EH (cell line): ENCODE data around the gene CEP72.
"Not testable (repeated sequence)": the region's sequence is repeated elsewhere in the genome, so short reads cannot be mapped to it uniquely, and the experiment has no call there.

Experiments used
- DNase-seq: peaks from one replicate; pipeline ENCODE4 v3.0.0-alpha.2; 2015; ENCODE audit warnings: low read depth

The CEP72 gene

DNA sequence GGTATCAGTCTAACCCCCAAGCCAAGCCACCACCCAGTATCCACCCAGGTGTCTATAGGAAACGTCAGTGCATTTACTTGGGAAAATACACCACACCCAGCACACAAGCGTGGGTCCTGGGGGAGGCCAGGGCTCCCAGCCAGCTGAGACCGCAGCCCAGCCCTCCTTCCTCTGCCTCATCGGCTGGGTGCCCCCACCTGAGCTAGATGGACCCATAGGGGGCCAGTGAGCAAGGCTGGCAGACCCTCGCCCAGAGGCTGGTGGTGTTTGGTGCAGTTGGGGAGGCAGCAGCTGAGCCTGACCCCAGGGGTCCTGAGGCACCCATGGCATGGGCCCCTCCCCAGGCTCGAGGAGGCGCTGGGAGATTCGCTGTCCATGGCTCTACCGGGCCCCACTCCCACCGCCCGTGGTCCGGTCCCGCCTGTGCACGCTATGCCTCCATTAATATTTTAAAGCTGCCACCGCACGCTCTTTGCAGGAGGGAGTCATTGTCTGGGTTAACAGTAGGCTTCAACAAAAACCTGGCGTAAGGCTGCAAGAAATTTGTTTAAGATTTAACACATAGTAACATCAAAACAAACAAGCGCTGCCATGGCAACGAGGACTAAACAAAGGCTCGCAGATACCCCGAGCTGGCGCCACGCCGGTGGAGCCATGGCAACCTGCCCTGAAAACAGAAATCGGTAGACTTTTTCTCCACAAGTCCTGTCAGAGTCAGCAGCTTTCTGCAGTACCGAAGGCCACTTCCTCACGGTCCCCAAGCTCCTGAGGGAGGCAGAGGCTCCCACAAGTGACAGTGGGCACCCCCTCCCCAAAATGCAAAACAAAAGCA is 60.4 kb downstream of the CEP72 start:
- peak; percentile 75 for DNase-seq

DNA sequence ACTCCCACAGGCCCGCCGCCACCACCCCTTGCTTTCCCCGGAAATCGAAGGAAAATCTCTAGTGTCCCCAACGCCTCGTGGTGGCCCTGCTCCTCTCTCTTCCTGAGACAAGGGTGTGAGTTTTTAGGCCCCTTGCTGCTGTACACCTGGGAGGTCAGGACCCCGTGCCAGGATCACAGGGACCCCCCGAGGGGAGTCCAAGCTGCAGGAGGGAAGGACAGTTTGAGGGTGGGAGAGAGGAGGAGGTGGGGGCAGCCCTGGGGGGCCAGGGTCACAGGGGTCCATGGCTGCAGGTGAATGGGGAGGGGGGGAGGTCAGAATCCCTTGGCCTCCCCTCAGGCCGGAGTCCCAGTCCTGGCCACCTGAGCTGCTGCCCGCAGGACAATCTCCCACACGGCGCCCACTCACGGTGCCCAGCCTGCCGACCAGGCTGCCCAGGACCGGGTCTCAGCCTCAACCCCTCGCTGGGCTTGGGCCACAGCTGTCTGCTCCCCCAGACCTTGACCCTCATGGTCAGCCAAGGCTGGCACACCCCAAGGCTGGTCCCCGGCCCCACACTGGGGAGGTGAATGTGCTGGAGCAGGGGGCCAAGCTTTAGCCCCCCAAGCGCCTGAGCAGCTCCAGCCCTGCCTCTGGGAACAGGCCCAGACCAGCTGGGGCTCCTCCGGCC is 61.2 kb downstream of the CEP72 start:
- no peak for DNase-seq

DNA sequence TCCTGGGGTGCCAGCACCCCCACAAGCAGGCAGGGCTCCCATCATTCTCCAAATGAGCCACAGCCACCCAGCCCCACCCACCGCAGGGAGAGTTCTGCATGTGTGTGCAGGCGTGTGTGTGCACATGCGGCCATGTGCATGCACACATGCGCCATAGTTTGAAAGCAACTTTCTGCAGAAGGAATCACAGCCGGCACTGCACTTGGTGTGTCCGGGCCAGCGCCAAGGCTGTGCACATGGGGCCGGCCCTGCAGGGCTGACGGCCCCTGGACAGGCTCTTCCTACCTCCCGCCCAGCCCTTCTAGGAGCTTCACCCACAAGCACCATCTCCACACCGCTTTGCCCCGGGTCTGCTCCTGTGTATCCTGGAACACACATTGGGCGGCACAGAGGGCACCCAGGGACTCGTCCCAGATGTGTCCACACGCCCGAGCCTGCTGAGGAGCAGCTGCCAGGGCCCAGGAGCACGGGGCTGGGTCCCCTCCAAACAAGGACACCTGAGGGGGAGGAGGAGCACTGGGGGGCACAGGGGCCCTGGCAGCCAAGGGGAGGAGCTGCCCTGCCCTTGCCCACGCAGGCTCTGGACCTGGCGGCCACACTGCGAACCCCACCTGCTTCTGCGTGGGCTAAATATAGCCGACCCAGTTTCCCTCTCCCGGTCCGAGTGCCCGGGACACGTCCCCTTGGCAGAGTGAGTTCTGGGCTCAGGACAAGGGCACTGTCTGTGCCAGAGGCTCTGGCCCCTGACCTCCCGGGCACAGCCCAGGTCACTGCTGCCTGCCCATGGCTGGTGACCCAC is 61.9 kb downstream of the CEP72 start:
- no peak for DNase-seq

DNA sequence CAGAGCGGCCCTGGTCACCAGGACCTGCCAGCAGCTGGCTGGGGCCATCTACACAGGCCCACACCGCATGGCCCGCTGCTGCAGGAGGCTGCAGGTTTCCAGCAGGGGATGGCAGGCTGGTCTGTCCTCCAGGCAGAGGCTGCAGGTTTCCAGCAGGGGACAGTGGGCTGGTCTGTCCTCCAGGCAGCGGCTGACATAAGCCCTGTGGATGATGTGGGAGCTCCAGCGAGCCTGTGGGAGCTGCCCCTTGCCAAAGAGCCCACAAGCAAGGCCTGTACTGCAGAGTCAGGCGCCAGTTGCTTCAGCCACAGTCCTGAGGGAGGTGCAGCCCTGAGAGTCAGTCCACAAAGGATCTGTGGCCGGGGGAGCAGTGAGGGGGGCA is 62.5 kb downstream of the CEP72 start:
- DNase-seq, result no peak

DNA sequence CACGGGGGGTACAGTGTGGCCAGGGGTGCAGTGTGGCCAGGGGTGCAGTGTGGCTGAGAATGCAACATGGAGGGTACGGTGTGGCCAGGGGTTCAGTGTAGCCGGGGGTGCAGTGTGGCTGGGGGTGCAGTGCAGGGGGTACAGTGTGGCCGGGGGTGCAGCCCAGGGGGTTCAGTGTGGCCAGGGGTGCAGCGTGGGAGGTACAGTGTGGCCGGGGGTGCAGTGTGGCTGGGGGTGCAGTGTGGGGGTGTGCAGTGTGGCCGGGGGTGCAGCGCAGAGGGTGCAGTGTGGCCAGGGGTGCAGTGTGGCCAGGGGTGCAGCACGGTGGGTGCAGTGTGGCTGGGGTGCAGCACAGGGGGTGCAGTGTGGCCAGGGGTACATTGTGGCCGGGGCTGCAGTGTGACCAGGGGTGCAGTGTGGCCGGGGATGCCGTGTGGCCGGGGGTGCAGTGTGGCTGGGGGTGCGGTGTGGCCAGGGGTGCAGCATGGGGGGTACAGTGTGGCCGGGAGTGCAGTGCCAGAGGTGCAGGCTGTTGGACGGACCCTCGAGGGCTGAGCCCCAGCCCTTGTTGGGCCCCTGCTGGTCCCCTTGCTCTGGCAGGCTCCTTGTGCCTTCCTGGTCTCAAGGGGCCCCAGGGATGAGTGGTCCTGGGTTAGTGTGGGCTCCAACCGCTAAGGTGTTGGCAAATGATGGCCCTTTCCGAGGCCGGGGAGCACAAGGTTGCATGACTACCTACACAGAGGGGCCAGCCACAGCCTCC is 63.2 kb downstream of the CEP72 start:
- DNase-seq, result no peak

DNA sequence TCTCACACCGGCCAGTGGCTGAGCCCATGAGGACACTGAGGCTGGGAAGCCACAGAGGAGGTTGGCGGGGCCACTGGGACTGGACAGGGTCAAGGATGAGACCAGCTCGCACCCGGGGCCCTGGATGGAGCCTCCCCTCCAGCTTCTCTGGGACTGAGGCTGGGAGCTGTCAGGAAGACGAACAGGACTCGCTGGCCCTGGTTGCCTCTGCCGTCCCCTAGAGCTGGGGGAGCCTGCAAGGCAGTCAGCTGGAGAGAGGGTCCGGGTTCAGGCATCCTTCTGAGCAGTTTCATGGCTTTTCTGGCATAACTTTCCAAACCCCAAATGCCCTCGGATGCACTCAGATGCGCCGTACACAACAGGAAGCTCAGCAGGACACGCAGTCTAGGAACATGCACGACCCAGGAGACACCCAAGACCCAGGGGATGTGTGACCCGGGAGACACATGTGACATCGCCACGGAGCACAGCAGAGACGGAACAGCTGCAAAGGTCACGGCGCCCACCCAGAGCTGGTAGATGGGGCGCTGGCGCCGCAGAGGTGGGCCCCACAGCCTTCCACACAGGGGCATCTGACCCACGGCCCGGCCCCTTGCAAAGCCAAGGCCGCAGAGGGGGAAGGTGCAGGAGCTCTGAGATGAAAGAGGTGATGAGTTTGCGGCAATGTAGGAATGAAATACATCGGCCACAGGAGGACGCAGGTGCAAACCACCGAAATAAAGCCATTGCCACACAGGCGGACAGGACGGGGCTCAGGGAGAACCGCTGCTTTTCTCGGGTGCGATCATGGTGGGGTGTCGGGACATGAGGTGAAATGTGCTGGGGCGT is 63.9 kb downstream of the CEP72 start:
- no peak for DNase-seq

DNA sequence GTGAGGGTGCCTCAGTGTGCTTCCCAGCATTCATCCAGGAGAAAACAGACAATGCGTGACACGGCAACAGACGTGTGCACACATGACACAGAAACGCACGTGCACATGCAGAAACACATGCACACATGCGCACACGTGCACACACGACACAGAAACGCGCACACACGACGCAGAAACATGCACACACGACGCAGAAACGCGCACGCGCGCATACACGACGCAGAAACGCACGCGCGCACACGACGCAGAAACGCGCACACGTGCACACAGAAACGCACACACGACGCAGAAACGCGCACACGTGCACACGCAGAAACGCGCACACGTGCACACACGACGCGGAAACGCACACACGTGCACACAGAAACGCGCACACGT is 64.5 kb downstream of the CEP72 start:
- DNase-seq, result no peak

DNA sequence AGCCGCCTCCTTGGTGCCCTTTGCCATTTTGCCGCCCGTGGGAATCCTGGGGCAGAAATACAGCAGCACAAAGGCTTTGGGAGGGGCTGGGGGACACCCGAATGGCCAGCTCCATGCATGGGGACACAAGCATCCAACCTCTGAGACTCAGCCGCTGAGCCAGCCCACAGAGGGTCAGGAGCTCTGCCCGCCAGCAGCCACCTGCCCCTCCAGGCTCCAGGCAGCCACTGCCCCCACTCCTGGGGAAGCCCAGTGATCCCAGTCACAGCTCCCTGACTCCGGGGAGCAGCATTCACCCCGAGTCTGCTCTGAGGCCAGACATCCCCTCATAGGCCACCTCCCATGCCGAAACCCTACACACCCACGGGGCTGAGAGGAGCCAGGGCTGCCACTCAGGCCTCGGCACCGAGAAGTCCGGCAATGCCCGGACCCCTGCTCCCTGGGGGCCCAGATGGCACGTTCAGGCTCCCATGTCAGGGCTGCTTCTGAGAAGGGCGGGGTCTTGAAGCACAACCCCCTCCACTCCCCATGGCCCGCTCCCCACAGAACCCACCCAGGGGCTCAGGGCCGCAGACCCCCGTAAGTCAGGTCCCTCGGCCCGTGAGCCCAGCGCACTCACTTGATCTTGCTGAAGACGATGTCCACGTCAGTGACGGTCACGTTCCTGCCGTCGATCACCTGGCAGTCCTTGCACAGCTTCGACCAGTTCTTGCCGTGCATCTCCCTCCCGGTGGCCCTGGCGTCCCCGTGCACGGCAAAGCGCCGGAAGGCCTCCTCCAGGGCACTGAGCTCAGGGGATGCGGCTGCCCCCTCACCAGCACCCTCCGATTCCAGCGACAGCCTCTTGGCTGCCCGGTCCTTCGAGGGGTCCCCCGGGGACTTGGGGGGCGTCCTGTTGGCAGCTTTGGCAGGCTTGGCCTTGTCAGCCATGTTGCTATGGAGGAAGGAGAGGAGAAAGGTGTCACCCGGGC is 65.3 kb downstream of the CEP72 start:
- no peak for DNase-seq

DNA sequence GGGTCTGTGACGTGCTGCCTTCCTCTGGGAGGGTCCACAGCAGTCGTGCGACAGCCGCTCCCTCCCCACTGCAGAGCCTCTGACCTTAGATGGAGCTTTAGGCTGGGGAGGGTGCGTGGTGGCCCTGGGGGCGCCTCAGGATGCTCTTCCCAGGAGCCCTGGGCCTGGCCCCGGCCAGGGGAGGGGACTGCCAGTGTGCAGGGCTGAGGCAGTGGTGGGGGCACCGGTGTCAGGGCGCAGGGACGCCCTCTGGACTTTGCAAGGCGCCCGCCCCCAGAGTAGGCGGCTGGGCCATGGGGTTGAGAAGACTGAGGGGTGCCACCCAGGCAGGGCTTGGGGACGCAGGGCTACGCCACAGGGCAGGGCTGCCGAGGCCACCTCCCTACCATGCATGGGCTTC is 66.4 kb downstream of the CEP72 start:
- not testable (repeated sequence) for DNase-seq

DNA sequence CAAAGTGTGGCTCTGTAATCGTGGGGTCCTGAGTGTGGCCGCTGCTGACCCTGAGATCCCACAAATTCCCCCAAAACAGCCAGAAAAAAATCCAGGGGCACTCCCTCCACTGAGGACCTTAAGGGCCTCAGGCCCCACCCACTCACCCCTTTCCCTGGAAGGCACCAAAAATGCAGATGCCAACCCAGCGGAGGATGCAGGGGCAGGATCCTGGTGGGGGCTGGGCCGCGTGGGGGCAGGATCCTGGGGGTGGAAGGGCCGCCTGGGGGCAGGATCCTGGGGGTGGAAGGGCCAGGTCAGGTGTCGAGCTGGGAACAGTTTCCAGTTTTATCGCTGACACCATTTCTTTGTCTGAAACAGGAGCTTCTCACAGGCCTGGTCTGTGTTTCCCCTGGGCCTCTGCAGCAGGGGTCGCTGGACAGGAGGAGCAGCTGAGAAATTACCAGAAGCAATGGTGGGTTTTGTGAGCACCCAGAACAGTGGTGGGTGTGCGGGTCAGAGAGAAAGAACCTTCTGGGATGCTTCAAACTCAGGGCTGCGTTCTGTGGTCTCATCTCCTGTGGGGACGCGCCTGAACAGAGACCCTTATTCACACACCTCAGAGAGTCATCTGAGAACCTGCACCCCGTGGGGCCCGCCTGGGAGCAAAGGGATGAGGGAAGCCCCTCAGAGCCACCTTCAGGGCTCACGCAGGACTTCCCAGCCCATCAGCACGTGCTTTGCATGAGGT is 67.2 kb downstream of the CEP72 start:
- DNase-seq, result not testable (repeated sequence)

DNA sequence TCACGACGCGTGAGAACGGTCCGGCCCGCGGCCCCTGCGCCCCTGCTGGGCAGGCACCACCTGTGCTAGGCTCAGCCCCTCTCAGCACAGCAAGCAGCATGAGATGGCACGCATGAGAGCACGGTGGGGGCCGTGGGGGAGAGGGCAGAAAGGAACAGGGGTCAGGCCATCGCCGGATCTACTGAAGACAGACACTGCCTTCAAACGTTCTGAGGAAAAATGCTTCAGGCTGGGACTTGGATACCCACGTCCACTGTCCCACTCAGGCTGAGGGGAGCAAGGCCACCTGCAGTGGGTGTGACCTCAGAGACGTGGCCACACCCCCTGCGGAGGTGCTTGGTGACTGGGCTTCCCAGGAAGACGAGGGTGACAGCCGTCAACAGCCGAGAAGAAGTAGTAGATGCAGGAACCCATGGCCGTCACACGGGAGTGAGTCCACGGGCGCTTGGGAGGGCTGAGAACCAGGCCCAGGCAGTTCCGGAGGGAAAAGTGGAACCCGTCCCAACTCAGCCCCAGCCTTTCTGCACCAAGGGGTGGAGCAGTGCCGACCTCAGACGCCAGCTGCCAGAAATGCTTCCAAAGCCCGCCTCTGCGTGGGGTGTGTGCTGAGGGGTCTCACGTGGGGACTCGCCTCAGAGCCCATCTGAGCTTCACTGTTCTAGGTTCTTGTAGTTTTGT is 68.1 kb downstream of the CEP72 start:
- DNase-seq, result not testable (repeated sequence)

DNA sequence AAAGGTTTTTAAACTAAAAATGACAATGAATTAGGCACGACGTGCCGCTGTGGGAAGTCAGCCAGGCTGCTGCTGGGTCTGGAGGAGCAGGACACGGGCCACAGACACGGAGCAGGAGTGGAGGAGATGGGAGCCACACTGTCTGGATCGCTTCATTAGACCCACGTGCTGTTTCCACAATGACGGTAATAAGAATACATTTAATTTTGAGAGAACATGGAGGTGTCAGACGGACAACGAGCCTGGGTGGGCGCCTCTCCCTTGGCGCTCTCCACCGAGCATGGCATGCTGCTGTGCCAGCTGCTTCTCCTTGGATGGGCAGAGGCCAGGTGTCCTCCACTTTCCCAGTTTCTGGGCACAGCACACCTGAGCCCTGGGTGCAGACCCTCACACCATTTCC is 68.7 kb downstream of the CEP72 start:
- DNase-seq, result not testable (repeated sequence)

DNA sequence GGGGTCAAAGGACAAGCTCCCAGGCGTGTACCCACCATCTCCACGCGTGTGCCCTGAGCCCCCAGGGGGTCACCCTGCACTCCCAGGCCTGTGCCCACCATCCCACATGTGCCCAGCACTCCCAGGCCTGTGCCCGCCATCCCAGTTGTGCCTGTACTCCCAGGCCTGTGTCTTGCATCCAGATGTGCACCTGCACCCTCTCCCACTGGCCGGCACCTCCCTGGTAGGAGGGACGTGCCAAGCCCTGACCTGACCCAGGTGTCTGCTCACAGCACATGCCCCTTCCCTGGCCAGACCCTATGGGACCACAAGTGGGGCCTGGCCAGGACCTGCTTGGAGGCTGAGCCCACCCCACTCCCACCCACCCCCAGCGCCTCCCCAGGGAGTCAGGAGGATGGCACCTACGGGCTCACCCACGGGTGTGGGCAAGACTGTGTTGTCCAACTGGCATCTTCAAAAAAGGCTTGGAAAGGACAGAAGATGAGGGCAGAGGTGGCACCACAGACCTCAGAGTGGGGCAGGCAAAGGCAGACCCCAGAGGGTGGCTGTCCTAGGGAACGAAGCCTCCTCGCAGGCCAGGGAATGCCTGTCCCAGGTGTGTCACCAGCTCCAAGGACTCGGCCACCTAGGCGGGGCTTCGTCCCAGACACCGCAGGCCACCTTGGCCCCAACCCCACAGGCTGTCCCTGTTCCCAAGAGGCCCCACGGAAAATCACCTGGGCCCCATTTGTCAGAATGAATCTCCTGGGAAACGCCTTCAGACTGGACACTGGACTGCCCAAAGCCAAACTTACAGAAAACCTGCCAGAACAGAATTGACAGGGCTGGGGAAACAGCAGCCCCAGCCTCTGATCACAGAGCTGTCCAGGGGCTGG is 69.4 kb downstream of the CEP72 start:
- DNase-seq, result not testable (repeated sequence)

DNA sequence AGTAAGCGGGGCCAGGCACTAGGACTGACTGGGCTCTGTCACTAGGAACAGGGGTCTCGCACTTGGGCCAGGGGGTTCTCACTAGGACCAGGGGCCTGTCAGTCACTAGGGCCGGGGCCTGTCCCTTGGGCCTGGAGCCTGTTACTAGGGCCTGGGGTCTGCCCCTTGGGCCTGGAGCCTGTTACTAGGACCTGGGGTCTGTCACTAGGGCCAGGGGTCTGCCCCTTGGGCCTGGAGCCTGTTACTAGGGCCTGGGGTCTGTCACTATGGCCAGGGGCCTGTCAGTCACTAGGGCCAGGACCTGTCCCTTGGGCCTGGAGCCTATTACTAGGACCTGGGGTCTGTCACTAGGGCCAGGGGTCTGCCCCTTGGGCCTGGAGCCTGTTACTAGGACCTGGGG is 70.1 kb downstream of the CEP72 start:
- DNase-seq, result not testable (repeated sequence)

DNA sequence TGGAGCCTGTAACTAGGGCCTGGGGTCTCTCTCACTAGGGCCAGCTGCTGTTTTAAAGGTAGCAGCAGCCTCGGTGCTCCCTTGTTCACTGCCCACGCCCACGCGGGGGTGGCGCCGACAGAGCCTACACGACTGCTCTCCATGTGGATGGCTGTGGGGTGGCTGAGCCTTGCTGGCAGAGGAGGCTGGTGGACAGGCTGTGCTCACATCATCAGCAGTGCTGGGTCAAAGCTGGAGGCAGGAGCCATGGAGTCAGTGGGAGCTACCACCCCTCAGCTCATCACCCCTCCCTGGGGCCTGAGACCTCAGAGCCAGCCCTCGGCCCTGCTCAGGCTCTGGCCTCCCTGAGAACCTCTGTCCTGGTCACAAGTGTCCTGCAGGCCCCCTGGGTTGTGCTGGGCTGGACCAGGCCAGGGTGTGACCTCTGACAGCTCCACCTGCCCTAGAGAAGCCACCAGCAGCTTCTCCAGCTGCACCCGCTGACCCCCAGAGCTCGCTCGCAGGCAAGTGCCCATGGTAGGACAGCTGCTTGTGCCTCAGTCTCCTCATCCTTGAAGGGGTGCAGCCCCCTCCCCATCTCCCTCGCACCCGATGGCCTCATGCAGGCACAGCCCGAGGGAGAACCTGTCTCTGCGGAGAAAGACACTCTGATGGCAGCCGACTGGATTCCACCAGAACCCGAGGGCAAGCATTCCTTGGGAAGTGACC is 70.7 kb downstream of the CEP72 start:
- DNase-seq, result not testable (repeated sequence)

DNA sequence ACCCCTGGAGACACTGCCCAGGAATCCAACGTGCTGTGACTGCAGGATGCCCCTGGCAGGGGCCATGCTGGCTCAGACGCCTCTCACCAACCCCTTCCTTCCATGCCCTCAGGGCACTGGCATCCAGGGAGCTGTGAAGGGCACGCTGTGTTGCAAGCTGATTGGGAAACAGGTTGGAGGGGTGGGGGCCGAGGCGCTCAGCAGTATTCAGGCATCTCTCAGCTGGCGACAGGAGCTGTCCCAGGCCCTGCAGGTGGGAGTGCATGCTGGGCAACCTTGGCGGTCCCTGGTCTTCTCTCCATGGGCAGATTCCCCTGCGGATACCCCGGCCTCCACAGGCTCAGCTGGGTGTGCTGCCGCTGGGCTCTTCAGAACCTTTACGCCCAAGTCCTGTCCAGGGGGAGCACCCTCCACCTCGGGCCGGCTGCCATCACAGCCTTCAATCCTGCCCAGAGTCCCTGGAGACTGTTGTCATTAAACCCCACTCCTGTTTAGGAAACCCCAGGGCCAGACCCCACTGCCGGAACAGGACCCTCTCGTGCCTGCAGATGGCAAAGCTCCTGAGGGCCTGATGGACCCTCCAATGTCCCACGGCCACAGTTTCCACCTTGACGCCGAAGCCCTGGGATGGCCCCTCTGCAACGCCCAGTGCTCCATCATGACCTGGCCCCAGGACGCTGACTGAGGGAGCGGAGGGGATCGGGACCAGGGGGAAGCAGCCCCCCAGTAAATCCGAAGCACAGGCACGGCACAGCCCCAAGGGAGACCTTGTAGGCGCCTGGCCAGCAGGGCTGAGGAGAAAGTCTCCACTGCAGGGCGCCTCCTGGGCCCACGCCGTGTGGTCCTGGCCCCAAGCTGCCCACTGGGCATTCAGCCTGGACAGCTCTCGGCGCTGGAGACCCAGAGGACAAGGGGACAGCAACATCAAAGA is 71.7 kb downstream of the CEP72 start:
- DNase-seq, result no peak
